ENCODE data around the gene GFOD2. TPM values are rescaled to one million over a fixed set of nuclear protein-coding genes. Genes with fewer than 3 reads are reported as not detected.

The GFOD2 gene
- total RNA-seq, 1 experiment from 2014 or later, result 19.0 TPM

DNA sequence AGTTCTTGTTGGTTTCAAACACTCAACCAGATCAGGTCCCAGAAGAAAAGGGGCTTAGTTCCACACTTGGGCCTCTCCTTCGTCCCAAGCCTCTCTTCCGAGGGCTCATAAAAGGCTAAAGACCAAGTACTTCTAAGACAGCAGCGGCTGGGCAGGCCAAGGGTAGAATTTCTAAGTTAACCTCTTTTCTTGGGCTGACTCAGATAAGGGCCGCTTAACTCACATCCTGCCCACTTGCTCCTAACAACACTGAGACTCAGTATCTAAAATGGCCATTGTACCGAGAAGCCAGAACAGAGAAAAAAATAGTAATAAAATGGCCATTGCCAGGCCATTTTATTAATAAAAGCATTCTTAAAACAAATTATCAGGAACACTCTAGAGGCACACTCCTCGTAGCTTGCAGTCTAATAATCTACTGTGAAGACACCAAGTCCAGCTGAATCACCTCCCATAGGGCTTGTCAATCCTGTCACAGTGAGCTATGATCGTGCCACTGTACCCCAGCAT is 45.1 kb upstream of the GFOD2 start:
- no TSS peak for BruUV-seq (replicated peaks)
- Mint-ChIP-seq H3K4me3 (ENCODE audit: unreplicated experiment) (no peak overlapping the region), H3K27me3 (ENCODE audit: insufficient read depth, unreplicated experiment) (no peaks in the 10 kb centered on the region), H3K9me3 (ENCODE audit: unreplicated experiment) (no peaks in the 10 kb centered on the region), H3K36me3 (ENCODE audit: insufficient read depth, unreplicated experiment) (peaks cover 23% of the 10 kb centered on the region), H3K27ac (ENCODE audit: low read depth, unreplicated experiment) (no peak overlapping the region), H3K4me1 (ENCODE audit: insufficient read depth, unreplicated experiment) (peaks cover 7% of the 10 kb centered on the region)
- no peak for DNase-seq (ENCODE audit: unreplicated experiment)
- ChIA-PET CTCF (no interaction called here), POLR2A (no interaction called here)
- TF ChIP-seq, protein P1, sequence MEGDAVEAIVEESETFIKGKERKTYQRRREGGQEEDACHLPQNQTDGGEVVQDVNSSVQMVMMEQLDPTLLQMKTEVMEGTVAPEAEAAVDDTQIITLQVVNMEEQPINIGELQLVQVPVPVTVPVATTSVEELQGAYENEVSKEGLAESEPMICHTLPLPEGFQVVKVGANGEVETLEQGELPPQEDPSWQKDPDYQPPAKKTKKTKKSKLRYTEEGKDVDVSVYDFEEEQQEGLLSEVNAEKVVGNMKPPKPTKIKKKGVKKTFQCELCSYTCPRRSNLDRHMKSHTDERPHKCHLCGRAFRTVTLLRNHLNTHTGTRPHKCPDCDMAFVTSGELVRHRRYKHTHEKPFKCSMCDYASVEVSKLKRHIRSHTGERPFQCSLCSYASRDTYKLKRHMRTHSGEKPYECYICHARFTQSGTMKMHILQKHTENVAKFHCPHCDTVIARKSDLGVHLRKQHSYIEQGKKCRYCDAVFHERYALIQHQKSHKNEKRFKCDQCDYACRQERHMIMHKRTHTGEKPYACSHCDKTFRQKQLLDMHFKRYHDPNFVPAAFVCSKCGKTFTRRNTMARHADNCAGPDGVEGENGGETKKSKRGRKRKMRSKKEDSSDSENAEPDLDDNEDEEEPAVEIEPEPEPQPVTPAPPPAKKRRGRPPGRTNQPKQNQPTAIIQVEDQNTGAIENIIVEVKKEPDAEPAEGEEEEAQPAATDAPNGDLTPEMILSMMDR (IDR thresholded peaks at IDR 0.05; ENCODE audit: unreplicated experiment), result no peak
- intact Hi-C loops (cut with micrococcal nuclease), result no loop called here

DNA sequence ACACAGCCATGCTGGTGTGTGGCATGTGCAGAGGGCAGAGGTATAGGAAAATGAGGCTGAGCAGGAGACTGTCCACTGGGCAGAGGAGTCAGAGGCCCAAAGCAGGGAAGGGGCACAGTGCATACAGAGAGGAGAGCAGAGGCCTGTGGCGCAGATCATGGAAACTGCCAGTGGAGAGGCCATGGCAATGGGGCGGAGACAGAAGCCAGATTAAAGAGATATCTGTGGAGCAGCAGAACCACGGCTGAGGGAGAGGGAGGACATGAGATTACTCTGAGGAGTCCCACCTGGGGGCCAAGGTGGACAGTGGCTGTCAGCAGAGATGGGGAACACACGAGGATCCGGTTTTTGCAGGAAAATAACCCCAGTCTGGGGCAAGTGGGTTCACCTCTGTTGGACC is 44.0 kb upstream of the GFOD2 start:
- DNase-seq (ENCODE audit: unreplicated experiment), result no peak
- H3K27ac Mint-ChIP-seq (ENCODE audit: low read depth, unreplicated experiment), result no peak overlapping the region
- TF ChIP-seq, protein P1 (IDR thresholded peaks at IDR 0.05; ENCODE audit: unreplicated experiment), result no peak
- intact Hi-C loops (cut with micrococcal nuclease), result no loop called here
- POLR2A ChIA-PET, result no interaction called here
- peaks cover 7% of the 10 kb centered on the region for H3K4me1 Mint-ChIP-seq (ENCODE audit: insufficient read depth, unreplicated experiment)
- H3K27me3 Mint-ChIP-seq (ENCODE audit: insufficient read depth, unreplicated experiment), result no peaks in the 10 kb centered on the region
- CTCF ChIA-PET, result no interaction called here
- H3K36me3 Mint-ChIP-seq (ENCODE audit: insufficient read depth, unreplicated experiment), result peaks cover 19% of the 10 kb centered on the region
- H3K9me3 Mint-ChIP-seq (ENCODE audit: unreplicated experiment), result no peaks in the 10 kb centered on the region
- no peak overlapping the region for H3K4me3 Mint-ChIP-seq (ENCODE audit: unreplicated experiment)
- no TSS peak for BruUV-seq (replicated peaks)

DNA sequence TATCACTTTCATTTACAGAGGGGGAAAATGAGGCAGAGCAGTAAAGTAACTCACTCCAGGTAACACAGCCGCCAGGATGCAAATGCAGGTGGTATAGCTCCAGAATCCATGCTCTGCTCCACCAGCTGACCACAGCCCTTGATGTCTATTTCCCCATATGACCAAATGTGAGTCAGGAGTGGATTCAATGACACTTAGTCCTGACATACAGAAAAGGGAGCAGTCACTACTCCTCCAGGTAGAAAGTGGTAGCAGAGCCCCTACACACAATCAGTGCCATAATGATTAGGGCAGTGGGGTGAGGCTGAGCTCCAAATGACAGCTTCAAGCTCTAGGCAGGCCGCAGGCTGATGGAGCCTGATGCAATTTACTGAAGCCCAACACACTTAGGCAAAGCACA is 43.3 kb upstream of the GFOD2 start:
- H3K9me3 Mint-ChIP-seq (ENCODE audit: unreplicated experiment), result no peaks in the 10 kb centered on the region

DNA sequence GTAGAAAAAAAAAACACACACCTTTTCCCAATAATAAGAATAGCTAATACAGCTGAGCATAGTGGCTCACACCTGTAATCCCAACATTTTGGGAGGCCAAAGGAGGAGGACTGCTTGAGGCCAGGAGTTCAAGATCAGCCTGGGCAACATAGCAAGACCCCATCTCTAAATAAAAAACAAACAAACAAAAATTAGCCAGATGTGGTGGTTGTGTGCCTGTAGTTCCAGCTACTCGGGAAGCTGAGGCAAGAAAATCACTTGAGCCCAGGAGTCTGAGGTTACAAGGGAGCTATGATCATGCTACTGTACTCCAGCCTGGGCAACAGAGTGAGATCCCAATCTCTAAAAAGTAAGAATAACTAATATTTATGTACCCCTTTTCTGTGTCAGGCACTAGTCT is 42.8 kb upstream of the GFOD2 start:
- DNase-seq (ENCODE audit: unreplicated experiment), result no peak
- intact Hi-C loops (cut with micrococcal nuclease), result no loop called here
- H3K4me1 Mint-ChIP-seq (ENCODE audit: insufficient read depth, unreplicated experiment), result peaks cover 7% of the 10 kb centered on the region
- no TSS peak for BruUV-seq (replicated peaks)
- no peaks in the 10 kb centered on the region for H3K27me3 Mint-ChIP-seq (ENCODE audit: insufficient read depth, unreplicated experiment)
- H3K9me3 Mint-ChIP-seq (ENCODE audit: unreplicated experiment), result no peaks in the 10 kb centered on the region
- ChIA-PET POLR2A (interaction anchor here (1.4 kb wide), 1 partner anchor 45 kb away, joined by 3 read pairs; the partner anchor contains the start of gene TSNAXIP1), CTCF (interaction anchor here (0.6 kb wide), 1 partner anchor 54 kb away, joined by 3 read pairs; no protein-coding TSS in a partner anchor)
- no peak overlapping the region for H3K4me3 Mint-ChIP-seq (ENCODE audit: unreplicated experiment)
- H3K27ac Mint-ChIP-seq (ENCODE audit: low read depth, unreplicated experiment), result no peak overlapping the region
- TF ChIP-seq, protein P1 (IDR thresholded peaks at IDR 0.05; ENCODE audit: unreplicated experiment), result no peak
- peaks cover 17% of the 10 kb centered on the region for H3K36me3 Mint-ChIP-seq (ENCODE audit: insufficient read depth, unreplicated experiment)

More for the DNA sequence above, 43.3 kb upstream of the GFOD2 start:
- TF ChIP-seq, protein P1 (IDR thresholded peaks at IDR 0.05; ENCODE audit: unreplicated experiment), result no peak
- peaks cover 7% of the 10 kb centered on the region for H3K4me1 Mint-ChIP-seq (ENCODE audit: insufficient read depth, unreplicated experiment)
- H3K36me3 Mint-ChIP-seq (ENCODE audit: insufficient read depth, unreplicated experiment), result peaks cover 17% of the 10 kb centered on the region
- ChIA-PET POLR2A (interaction anchor here (1.4 kb wide), 1 partner anchor 45 kb away, joined by 3 read pairs; the partner anchor contains the start of gene TSNAXIP1), CTCF (interaction anchor here (0.6 kb wide), 1 partner anchor 53 kb away, joined by 3 read pairs; no protein-coding TSS in a partner anchor)
- no peak overlapping the region for H3K4me3 Mint-ChIP-seq (ENCODE audit: unreplicated experiment)
- no peak for DNase-seq (ENCODE audit: unreplicated experiment)
- no peak overlapping the region for H3K27ac Mint-ChIP-seq (ENCODE audit: low read depth, unreplicated experiment)
- intact Hi-C loops (cut with micrococcal nuclease), result no loop called here
- no TSS peak for BruUV-seq (replicated peaks)
- no peaks in the 10 kb centered on the region for H3K27me3 Mint-ChIP-seq (ENCODE audit: insufficient read depth, unreplicated experiment)
